ENCODE measurements around the gene KREMEN1.

Gene KREMEN1

GRCh38 chr22:29156507-29156906 is 83.7 kb downstream of the KREMEN1 start:
- H3K4me3 ChIP-seq (ENCODE audit: low read depth, low read length) = no peak overlapping the region
- TF ChIP-seq CTCF (IDR thresholded peaks at IDR 0.05; ENCODE audit: insufficient read depth, low read depth, low read length, missing control alignments) = no peak
- peak; percentile 60 for DNase-seq (ENCODE audit: low read depth)

- no peak overlapping the region for H3K4me3 ChIP-seq (ENCODE audit: low read depth, low read length)
- DNase-seq (ENCODE audit: low read depth) = peak; percentile 50
- TF ChIP-seq CTCF (IDR thresholded peaks at IDR 0.05; ENCODE audit: insufficient read depth, low read depth, low read length, missing control alignments) = no peak
These were observed 85.1 kb downstream of the KREMEN1 start for GRCh38 chr22:29157759-29158535.

- no peak overlapping the region for H3K4me3 ChIP-seq (ENCODE audit: low read depth, low read length)
These were observed 85.7 kb downstream of the KREMEN1 start for GRCh38 chr22:29158546-29158945.

GRCh38 chr22:29163808-29164207 is 91.0 kb downstream of the KREMEN1 start:
- DNase-seq (ENCODE audit: low read depth) = peak; percentile 31
- no peak for TF ChIP-seq CTCF (IDR thresholded peaks at IDR 0.05; ENCODE audit: insufficient read depth, low read depth, low read length, missing control alignments)

More at GRCh38 chr22:29158546-29158945, 85.7 kb downstream of the KREMEN1 start:
- no peak for TF ChIP-seq CTCF (IDR thresholded peaks at IDR 0.05; ENCODE audit: insufficient read depth, low read depth, low read length, missing control alignments)
- no peak for DNase-seq (ENCODE audit: low read depth)

GRCh38 chr22:29165321-29166060 is 92.7 kb downstream of the KREMEN1 start:
- DNase-seq (ENCODE audit: low read depth) = peak; percentile 17
- no peak for TF ChIP-seq CTCF (IDR thresholded peaks at IDR 0.05; ENCODE audit: insufficient read depth, low read depth, low read length, missing control alignments)

More at GRCh38 chr22:29163808-29164207, 91.0 kb downstream of the KREMEN1 start:
- no peak overlapping the region for H3K4me3 ChIP-seq (ENCODE audit: low read depth, low read length)

GRCh38 chr22:29166180-29166579 is 93.3 kb downstream of the KREMEN1 start:
- no peak overlapping the region for H3K4me3 ChIP-seq (ENCODE audit: low read depth, low read length)
- DNase-seq (ENCODE audit: low read depth) = peak; percentile 46
- TF ChIP-seq CTCF (IDR thresholded peaks at IDR 0.05; ENCODE audit: insufficient read depth, low read depth, low read length, missing control alignments) = no peak

More at GRCh38 chr22:29165321-29166060, 92.7 kb downstream of the KREMEN1 start:
- H3K4me3 ChIP-seq (ENCODE audit: low read depth, low read length) = no peak overlapping the region
